BJ (cell line): ENCODE data around the gene FETUB. TPM values are rescaled to one million over a fixed set of nuclear protein-coding genes. Genes with fewer than 3 reads are reported as not detected.

Source experiments
- CTCF ChIA-PET: fragments of 350-600 bp; formaldehyde crosslinking; extraction: SDS; loops from one replicate; lab custom pipeline; 2021; ENCODE audit warnings: antibody characterized with exemption, inconsistent platforms; lab: Yijun Ruan, JAX
- POLR2A ChIA-PET: fragments of 300-600 bp; sonication (Branson Sonifier 250); formaldehyde crosslinking; extraction: SDS; loops from one replicate; lab custom pipeline; 2021; ENCODE audit warnings: antibody characterized with exemption; lab: Charles Lee
- DNase-seq: peaks from one replicate; pipeline ENCODE4 v3.0.0-alpha.2; 2011; ENCODE audit warnings: low read depth
- H3K27me3 ChIP-seq: 2 replicates; pipeline ENCODE4 v1.6.0; 2011; ENCODE audit warnings: low read length; ENCODE audit not compliant: control insufficient read depth, insufficient read depth
- H3K36me3 ChIP-seq: 2 replicates; pipeline ENCODE4 v1.5.1; 2011; ENCODE audit warnings: low read length; ENCODE audit not compliant: control insufficient read depth, insufficient read depth
- H3K4me3 ChIP-seq: 2 replicates; pipeline ENCODE4 v1.5.1; 2011; ENCODE audit warnings: low read depth, mild to moderate bottlenecking, control low read depth, low read length
- polyA plus RNA-seq: library from polyadenylated mRNA; depleted of rRNA; stranded (reverse); fragments of >200 nt; gene quantifications from 2 replicates; pipeline ENCODE4 v1.2.3, GENCODE V29; 2011
- TF ChIP-seq, protein P1 (sequence below): IDR thresholded peaks from 2 replicates; pipeline ENCODE4 v1.5.1; 2011; ENCODE audit warnings: low read depth, mild to moderate bottlenecking, control low read depth, inconsistent platforms, low read length, moderate library complexity; ENCODE audit not compliant: insufficient read depth

The FETUB gene
- polyA plus RNA-seq, 1 experiment, result not detected

GRCh38 chr3:186663361-186664118 lies 23.3 kb downstream of the FETUB start:
- Histone ChIP-seq H3K36me3 (no peaks in the 10 kb centered on the region), H3K27me3 (peaks cover 5% of the 10 kb centered on the region), H3K4me3 (no peak overlapping the region)
- POLR2A ChIA-PET, result no interaction called here
- CTCF ChIA-PET, result no interaction called here
- no peak for DNase-seq
- TF ChIP-seq, protein P1, sequence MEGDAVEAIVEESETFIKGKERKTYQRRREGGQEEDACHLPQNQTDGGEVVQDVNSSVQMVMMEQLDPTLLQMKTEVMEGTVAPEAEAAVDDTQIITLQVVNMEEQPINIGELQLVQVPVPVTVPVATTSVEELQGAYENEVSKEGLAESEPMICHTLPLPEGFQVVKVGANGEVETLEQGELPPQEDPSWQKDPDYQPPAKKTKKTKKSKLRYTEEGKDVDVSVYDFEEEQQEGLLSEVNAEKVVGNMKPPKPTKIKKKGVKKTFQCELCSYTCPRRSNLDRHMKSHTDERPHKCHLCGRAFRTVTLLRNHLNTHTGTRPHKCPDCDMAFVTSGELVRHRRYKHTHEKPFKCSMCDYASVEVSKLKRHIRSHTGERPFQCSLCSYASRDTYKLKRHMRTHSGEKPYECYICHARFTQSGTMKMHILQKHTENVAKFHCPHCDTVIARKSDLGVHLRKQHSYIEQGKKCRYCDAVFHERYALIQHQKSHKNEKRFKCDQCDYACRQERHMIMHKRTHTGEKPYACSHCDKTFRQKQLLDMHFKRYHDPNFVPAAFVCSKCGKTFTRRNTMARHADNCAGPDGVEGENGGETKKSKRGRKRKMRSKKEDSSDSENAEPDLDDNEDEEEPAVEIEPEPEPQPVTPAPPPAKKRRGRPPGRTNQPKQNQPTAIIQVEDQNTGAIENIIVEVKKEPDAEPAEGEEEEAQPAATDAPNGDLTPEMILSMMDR, result no peak

- TF ChIP-seq, protein P1, result no peak
- Histone ChIP-seq H3K27me3 (peaks cover 5% of the 10 kb centered on the region), H3K36me3 (no peaks in the 10 kb centered on the region), H3K4me3 (no peak overlapping the region)
- CTCF ChIA-PET, result no interaction called here
- no peak for DNase-seq
- POLR2A ChIA-PET, result no interaction called here
Observed at GRCh38 chr3:186664119-186664495, 23.9 kb downstream of the FETUB start.

DNA sequence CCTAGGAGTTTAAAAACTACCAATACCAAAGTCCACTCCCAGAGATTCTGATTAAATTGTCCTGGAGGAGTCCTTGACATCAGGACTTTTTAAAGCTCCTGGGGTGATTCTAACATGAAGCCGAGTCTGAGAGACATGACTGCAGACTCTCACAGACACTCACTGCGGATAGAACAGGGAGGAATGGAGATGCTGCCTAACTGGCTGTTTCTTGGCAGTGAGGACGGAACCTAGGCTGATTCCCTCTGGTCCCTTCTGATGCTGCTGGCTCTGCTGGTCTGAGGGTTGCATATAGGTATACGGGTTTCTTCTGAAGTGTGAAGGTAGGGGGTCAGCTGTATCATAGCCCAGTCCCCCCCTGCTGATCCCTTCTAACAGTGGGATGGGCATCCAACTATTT lies 24.3 kb downstream of the FETUB start:
- TF ChIP-seq, protein P1, result no peak
- Histone ChIP-seq H3K4me3 (no peak overlapping the region), H3K36me3 (no peaks in the 10 kb centered on the region), H3K27me3 (peaks cover 6% of the 10 kb centered on the region)
- CTCF ChIA-PET, result no interaction called here
- no peak for DNase-seq
- POLR2A ChIA-PET, result no interaction called here

- no peak for DNase-seq
Observed at GRCh38 chr3:186665625-186666188, 25.5 kb downstream of the FETUB start, which contains the start of gene HRG. TSS of gene HRG (plus strand) at chr3:186666014. CDS start at chr3:186666032, 18 bp downstream.

DNA sequence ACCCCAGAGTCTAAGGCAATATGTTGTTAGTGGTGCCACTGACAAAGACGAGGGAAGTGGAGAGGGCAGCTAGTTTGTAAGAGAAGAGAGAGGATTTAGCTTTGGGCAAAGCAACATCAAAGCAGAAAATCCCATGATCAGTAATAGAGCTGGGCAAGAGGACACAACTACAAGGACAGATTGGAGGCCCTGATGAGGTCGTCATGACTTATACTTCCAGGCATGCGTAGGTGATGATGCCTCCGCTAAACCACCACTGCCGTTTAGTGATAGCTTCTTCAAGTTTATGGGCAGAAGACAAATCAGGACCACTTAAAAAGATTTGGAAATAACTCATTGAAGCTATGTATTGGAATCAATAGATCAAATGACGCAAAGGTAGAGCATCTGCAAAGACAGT lies 28.2 kb downstream of the FETUB start:
- Histone ChIP-seq H3K27me3 (peaks cover 6% of the 10 kb centered on the region), H3K4me3 (no peak overlapping the region), H3K36me3 (no peaks in the 10 kb centered on the region)
- CTCF ChIA-PET, result no interaction called here
- TF ChIP-seq, protein P1, result no peak
- DNase-seq, result no peak
- POLR2A ChIA-PET, result no interaction called here

More at GRCh38 chr3:186665625-186666188, 25.5 kb downstream of the FETUB start, which contains the start of gene HRG:
- ChIA-PET CTCF (no interaction called here), POLR2A (no interaction called here)
- Histone ChIP-seq H3K4me3 (no peak within 1 kb of the TSS), H3K36me3 (no peaks in the 10 kb centered on the region), H3K27me3 (peaks cover 6% of the 10 kb centered on the region)
- TF ChIP-seq, protein P1, result no peak
